ENCODE measurements around the gene OR4C6.

OR4C6 gene

DNA sequence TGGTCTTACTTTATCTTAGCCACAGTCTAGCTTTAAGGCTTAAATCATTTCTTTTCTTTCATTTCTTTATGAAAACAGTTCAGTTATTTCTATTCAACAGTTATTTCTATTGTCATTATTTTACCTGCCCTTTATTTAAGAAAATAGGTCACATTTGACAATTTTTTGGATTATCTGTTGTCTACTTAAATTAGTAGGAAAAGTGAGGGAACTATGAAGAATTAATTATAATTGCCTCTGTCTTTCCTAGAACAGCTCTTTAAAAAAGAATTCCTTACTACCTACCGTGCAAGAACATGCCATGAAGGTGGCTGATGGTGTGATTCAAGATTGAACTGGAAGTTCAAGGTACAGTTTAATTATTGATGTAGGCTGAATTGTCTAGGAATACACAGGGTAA lies at the start of gene OR4C6:
Gene OR4C6 (plus strand): TSS at position 301 of the 400 bp plus-strand sequence. CDS start 2,966 bp downstream, outside the sequence.
- TF ChIP-seq, protein P1, sequence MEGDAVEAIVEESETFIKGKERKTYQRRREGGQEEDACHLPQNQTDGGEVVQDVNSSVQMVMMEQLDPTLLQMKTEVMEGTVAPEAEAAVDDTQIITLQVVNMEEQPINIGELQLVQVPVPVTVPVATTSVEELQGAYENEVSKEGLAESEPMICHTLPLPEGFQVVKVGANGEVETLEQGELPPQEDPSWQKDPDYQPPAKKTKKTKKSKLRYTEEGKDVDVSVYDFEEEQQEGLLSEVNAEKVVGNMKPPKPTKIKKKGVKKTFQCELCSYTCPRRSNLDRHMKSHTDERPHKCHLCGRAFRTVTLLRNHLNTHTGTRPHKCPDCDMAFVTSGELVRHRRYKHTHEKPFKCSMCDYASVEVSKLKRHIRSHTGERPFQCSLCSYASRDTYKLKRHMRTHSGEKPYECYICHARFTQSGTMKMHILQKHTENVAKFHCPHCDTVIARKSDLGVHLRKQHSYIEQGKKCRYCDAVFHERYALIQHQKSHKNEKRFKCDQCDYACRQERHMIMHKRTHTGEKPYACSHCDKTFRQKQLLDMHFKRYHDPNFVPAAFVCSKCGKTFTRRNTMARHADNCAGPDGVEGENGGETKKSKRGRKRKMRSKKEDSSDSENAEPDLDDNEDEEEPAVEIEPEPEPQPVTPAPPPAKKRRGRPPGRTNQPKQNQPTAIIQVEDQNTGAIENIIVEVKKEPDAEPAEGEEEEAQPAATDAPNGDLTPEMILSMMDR (IDR thresholded peaks at IDR 0.05; ENCODE audit: low read depth, low read length, missing control alignments): no peak
- no peak within 1 kb of the TSS for H3K4me3 ChIP-seq (ENCODE audit: low read depth, low read length)
- DNase-seq (ENCODE audit: low read depth): no peak

DNA sequence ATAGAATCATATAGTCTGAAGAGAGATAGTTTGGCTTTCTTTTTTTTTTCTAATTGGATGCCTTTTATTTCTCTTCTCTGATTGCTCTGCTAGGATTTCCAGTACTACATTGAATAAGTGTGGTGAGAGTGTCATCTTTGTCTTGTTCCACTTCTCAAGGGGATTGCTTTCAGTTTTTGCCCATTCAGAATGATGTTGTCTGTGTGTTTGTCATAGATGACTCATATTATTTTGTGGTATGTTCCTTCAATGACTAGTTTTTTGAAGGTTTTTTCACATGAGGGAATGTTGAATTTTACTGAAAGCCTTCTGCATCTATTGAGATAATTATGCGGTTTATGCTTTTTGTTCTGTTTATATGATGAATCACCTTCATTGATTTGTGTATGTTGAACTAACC lies 37.5 kb upstream of the OR4C6 start:
- TF ChIP-seq, protein P1 (IDR thresholded peaks at IDR 0.05; ENCODE audit: low read depth, low read length, missing control alignments): no peak
- H3K4me3 ChIP-seq (ENCODE audit: low read depth, low read length): no peak overlapping the region
- no peak for DNase-seq (ENCODE audit: low read depth)

DNA sequence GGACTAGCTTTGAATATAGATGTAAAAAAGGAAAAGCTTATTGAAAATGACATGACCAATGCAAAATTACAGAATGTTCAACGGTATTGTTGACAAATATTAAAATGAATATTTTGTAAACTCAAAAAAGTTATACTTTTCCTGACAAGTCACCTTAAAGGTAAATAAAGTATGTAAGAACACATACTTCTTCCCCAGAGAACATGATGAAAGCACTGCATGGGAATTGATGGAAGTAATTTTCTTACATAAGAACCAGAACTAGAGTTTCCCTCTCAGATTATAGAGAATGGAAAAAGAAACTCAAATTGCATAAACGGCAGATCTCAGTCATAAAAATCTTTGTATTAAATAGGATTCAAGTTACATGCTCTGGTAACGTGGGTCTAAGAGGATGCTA lies 27.2 kb upstream of the OR4C6 start, which contains the start of gene OR4P4:
Gene OR4P4 (plus strand): TSS at position 301 of the 400 bp plus-strand sequence.
- H3K4me3 ChIP-seq (ENCODE audit: low read depth, low read length): no peak within 1 kb of the TSS
- no peak for DNase-seq (ENCODE audit: low read depth)
- TF ChIP-seq, protein P1 (IDR thresholded peaks at IDR 0.05; ENCODE audit: low read depth, low read length, missing control alignments): no peak

DNA sequence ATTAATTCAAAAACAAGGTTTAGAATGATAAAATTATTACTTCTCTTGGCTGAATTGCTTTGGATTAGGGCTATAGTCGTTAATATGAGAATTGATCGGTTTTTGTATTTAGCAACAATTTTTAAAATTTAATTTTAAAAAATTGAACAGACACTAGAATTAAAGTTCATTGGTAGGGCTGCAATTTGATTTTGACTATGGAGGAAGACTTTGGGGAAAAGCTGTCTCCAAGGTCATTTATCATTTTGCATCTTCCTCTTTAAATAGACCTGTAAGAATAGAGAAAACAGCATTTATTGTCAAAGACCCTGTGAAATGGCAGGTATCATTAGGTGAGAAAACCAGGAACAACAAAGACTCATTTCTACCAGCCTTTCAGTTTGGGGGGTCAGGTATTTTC lies 14.0 kb upstream of the OR4C6 start, which contains the start of gene OR4S2:
Gene OR4S2 (plus strand): TSS at position 301 of the 400 bp plus-strand sequence. CDS start 2,577 bp downstream, outside the sequence.
- TF ChIP-seq, protein P1 (IDR thresholded peaks at IDR 0.05; ENCODE audit: low read depth, low read length, missing control alignments): no peak
- DNase-seq (ENCODE audit: low read depth): no peak

DNA sequence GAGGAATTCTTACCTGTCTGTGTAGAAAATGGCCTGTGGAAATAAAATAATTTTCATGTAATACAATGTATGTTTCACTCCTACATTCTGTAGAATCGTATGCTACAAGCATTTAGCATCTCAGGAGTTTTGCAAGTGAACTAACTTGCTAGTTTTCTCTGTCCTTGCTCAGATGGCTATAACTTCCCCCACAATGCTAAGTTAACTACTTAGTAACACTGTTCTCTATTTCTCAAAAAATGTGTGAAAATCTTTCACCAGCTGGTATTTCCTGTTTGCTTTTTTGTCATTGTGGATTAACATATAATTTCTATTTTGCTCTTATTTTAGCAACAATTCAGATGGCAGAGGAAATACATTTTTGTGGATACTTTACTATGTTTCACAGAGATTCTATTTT lies 9.4 kb upstream of the OR4C6 start:
- DNase-seq (ENCODE audit: low read depth): no peak
- TF ChIP-seq, protein P1 (IDR thresholded peaks at IDR 0.05; ENCODE audit: low read depth, low read length, missing control alignments): no peak
- no peak overlapping the region for H3K4me3 ChIP-seq (ENCODE audit: low read depth, low read length)

More for the DNA sequence above, 14.0 kb upstream of the OR4C6 start, which contains the start of gene OR4S2:
- H3K4me3 ChIP-seq (ENCODE audit: low read depth, low read length): no peak within 1 kb of the TSS

DNA sequence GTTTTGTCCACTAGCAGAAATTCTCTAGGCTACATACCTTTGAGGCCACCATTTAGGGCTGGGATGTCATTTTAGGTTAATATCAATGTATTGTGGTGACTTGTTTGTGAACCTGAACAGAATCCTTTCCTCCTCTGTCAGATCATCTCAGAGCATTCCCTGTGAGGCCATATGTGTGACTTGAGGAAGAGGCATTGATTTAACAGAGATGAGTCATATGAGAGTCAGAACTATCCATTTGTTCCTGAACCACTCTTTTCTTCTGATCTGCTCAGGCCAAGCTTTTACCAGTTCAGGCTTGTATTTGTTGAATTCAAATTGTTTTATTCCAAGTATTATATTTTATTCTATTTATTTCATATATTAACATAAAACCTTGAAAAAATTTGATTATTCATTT lies 6.9 kb upstream of the OR4C6 start:
- TF ChIP-seq, protein P1 (IDR thresholded peaks at IDR 0.05; ENCODE audit: low read depth, low read length, missing control alignments): no peak
- DNase-seq (ENCODE audit: low read depth): no peak
- no peak overlapping the region for H3K4me3 ChIP-seq (ENCODE audit: low read depth, low read length)

DNA sequence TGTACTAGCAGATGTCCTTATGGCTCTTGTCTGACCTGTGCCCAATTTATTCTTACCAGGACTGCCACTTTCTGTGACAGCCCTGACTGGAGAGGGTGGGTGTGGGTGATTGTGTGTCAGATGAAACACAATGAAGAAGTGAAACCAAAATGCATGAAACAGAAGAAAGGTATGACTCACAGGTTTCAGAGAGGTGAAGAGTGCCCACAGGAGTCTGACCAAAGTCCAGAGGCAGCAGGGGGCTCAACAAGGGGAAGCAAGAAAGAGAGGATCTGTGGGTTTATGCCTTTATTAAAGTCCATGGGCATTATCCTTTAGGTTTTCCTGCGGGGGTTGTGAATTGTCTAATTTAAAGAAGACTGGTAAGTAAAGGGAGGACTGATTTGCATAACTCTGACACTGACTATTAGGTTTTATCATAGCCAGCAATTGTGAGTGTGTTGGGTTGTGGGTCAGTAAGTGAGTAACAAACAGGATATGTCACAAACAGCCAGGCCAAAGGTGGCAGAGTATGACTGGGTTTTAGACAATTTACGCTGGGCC lies 3.9 kb upstream of the OR4C6 start:
- no peak overlapping the region for H3K4me3 ChIP-seq (ENCODE audit: low read depth, low read length)
- DNase-seq (ENCODE audit: low read depth): no peak
- TF ChIP-seq, protein P1 (IDR thresholded peaks at IDR 0.05; ENCODE audit: low read depth, low read length, missing control alignments): no peak

All from GM12864 (cell line).